Loucy (cell line): ENCODE results near the gene CD79A.

Experiments used
- H2AFZ ChIP-seq: fragments of 200-600 bp; sonication (generic); 2 replicates; pipeline ENCODE4 v1.6.0; 2016; ENCODE audit warnings: antibody characterized with exemption, mild to moderate bottlenecking, low read length, moderate library complexity
- H3F3A ChIP-seq: fragments of 200-600 bp; 2 replicates; pipeline ENCODE4 v1.6.0; 2016; ENCODE audit warnings: antibody characterized with exemption, low read depth, mild to moderate bottlenecking
- H3K27me3 ChIP-seq: fragments of 200-600 bp; sonication (generic); 2 replicates; pipeline ENCODE4 v1.6.1; 2014; ENCODE audit warnings: low read length, mild to moderate bottlenecking; ENCODE audit not compliant: insufficient read depth, poor library complexity, severe bottlenecking
- H3K36me3 ChIP-seq: fragments of 200-600 bp; sonication (generic); 2 replicates; pipeline ENCODE4 v1.6.1; 2016; ENCODE audit warnings: low read length; ENCODE audit not compliant: insufficient read depth
- H3K4me1 ChIP-seq: fragments of 200-600 bp; sonication (generic); 2 replicates; pipeline ENCODE4 v1.5.1; 2014; ENCODE audit warnings: low read length, mild to moderate bottlenecking; ENCODE audit not compliant: insufficient read depth, poor library complexity, severe bottlenecking
- H3K4me2 ChIP-seq: fragments of 200-600 bp; sonication (generic); 2 replicates; pipeline ENCODE4 v1.6.0; 2014; ENCODE audit warnings: antibody characterized with exemption, low read length, low read depth, mild to moderate bottlenecking; ENCODE audit not compliant: poor library complexity, severe bottlenecking
- H3K4me3 ChIP-seq: fragments of 200-600 bp; sonication (generic); 2 replicates; pipeline ENCODE4 v1.5.1; 2014; ENCODE audit warnings: low read length, mild to moderate bottlenecking, mixed read lengths; ENCODE audit not compliant: poor library complexity, severe bottlenecking
- H3K79me2 ChIP-seq: fragments of 200-600 bp; sonication (generic); 2 replicates; pipeline ENCODE4 v1.6.1; 2014; ENCODE audit warnings: low read length; ENCODE audit not compliant: insufficient read depth
- H3K9ac ChIP-seq: fragments of 200-600 bp; sonication (generic); 2 replicates; pipeline ENCODE4 v1.6.0; 2014; ENCODE audit warnings: mild to moderate bottlenecking, low read depth, low read length, moderate library complexity; ENCODE audit not compliant: poor library complexity, severe bottlenecking
- H3K9me2 ChIP-seq: fragments of 200-600 bp; sonication (generic); replicated peaks from 2 replicates; pipeline ENCODE4 v1.6.1; 2016; ENCODE audit warnings: low read depth, low read length, mixed read lengths
- H3K9me3 ChIP-seq: fragments of 200-600 bp; sonication (generic); 2 replicates; pipeline ENCODE4 v1.6.1; 2014; ENCODE audit warnings: mild to moderate bottlenecking, antibody characterized with exemption, low read length, low read depth; ENCODE audit not compliant: insufficient read depth
- H4K20me1 ChIP-seq: fragments of 200-600 bp; sonication (generic); 2 replicates; pipeline ENCODE4 v1.6.0; 2014; ENCODE audit warnings: antibody characterized with exemption, low read length, mild to moderate bottlenecking; ENCODE audit not compliant: insufficient read depth, poor library complexity, severe bottlenecking
- CTCF ChIP-seq: fragments of 200-600 bp; sonication (generic); conservative IDR thresholded peaks from 2 replicates; pipeline ENCODE4 v1.5.1; 2014; ENCODE audit warnings: mild to moderate bottlenecking, antibody characterized with exemption, low read length
- EZH2phosphoT487 ChIP-seq: fragments of 200-600 bp; IDR thresholded peaks from 2 replicates; pipeline ENCODE4 v1.6.1; 2018; ENCODE audit warnings: antibody characterized with exemption, mild to moderate bottlenecking, moderate library complexity, borderline replicate concordance

Gene CD79A

GRCh38 chr19:41898235-41898634 is 21.2 kb downstream of the CD79A start:
- Histone ChIP-seq H3F3A (no peaks in the 10 kb centered on the region), H3K79me2 (no peaks in the 10 kb centered on the region), H3K9me2 (no peaks in the 10 kb centered on the region), H3K4me1 (no peaks in the 10 kb centered on the region), H4K20me1 (peaks cover 4% of the 10 kb centered on the region), H3K4me3 (no peak overlapping the region), H2AFZ (no peak overlapping the region), H3K36me3 (peaks cover 60% of the 10 kb centered on the region; the same call in 1 of the 2 replicates), H3K9ac (no peak overlapping the region), H3K4me2 (no peak overlapping the region), H3K9me3 (no peaks in the 10 kb centered on the region), H3K27me3 (no peaks in the 10 kb centered on the region)
- TF ChIP-seq EZH2phosphoT487: no peak
- TF ChIP-seq CTCF: no peak

GRCh38 chr19:41901707-41902360 is 24.8 kb downstream of the CD79A start:
- no peaks in the 10 kb centered on the region for H3K27me3 ChIP-seq
- no peak overlapping the region for H2AFZ ChIP-seq
- TF ChIP-seq EZH2phosphoT487: no peak
- no peak for TF ChIP-seq CTCF
- H3K9ac ChIP-seq: no peak overlapping the region
- no peaks in the 10 kb centered on the region for H3K79me2 ChIP-seq
- H4K20me1 ChIP-seq: no peaks in the 10 kb centered on the region
- no peaks in the 10 kb centered on the region for H3K9me3 ChIP-seq
- no peaks in the 10 kb centered on the region for H3K9me2 ChIP-seq
- H3F3A ChIP-seq: no peaks in the 10 kb centered on the region
- no peak overlapping the region for H3K4me3 ChIP-seq
- H3K4me1 ChIP-seq: no peaks in the 10 kb centered on the region
- peaks cover 76% of the 10 kb centered on the region; the same call in 1 of the 2 replicates for H3K36me3 ChIP-seq
- H3K4me2 ChIP-seq: no peak overlapping the region

GRCh38 chr19:41902594-41902993 is 25.5 kb downstream of the CD79A start:
- Histone ChIP-seq H3K9ac (no peak overlapping the region), H3K4me3 (no peak overlapping the region), H3K79me2 (no peaks in the 10 kb centered on the region), H3K27me3 (no peaks in the 10 kb centered on the region), H3K4me2 (no peak overlapping the region), H3K36me3 (peaks cover 78% of the 10 kb centered on the region; the same call in 1 of the 2 replicates), H2AFZ (no peak overlapping the region), H3K9me2 (no peaks in the 10 kb centered on the region), H3K4me1 (no peaks in the 10 kb centered on the region), H4K20me1 (no peaks in the 10 kb centered on the region), H3K9me3 (no peaks in the 10 kb centered on the region), H3F3A (no peaks in the 10 kb centered on the region)
- TF ChIP-seq EZH2phosphoT487 (no peak), CTCF (no peak)
